Transverse colon (tissue), 3 donors: Measurements from ENCODE around the gene USP9Y.

Experiments used
- EP300 ChIP-seq: sonication (generic); formaldehyde crosslinking; IDR thresholded peaks from one replicate; pipeline ENCODE4 v1.6.1; 2017; ENCODE audit warnings: antibody characterized with exemption, low read depth
- POLR2A ChIP-seq: fragments of 450-650 bp; IDR thresholded peaks from one replicate; pipeline ENCODE4 v1.6.1; 2016; ENCODE audit warnings: antibody characterized with exemption, mild to moderate bottlenecking, moderate library complexity
- TF ChIP-seq, protein P1 (sequence below), 5 experiments: fragments of 200-600 bp in 3 of 5; fragments of 450-650 bp in 2 of 5; sonication (generic) in 3 of 5; IDR thresholded peaks; 1 replicate in 2 of 5; 2 replicates in 3 of 5; pipeline ENCODE4 v1.5.1; 2016 to 2017; ENCODE audit warnings: antibody characterized with exemption in 5 of 5, inconsistent platforms in 3 of 5, mild to moderate bottlenecking in 2 of 5, moderate library complexity in 1 of 5

- TF ChIP-seq, protein P1, sequence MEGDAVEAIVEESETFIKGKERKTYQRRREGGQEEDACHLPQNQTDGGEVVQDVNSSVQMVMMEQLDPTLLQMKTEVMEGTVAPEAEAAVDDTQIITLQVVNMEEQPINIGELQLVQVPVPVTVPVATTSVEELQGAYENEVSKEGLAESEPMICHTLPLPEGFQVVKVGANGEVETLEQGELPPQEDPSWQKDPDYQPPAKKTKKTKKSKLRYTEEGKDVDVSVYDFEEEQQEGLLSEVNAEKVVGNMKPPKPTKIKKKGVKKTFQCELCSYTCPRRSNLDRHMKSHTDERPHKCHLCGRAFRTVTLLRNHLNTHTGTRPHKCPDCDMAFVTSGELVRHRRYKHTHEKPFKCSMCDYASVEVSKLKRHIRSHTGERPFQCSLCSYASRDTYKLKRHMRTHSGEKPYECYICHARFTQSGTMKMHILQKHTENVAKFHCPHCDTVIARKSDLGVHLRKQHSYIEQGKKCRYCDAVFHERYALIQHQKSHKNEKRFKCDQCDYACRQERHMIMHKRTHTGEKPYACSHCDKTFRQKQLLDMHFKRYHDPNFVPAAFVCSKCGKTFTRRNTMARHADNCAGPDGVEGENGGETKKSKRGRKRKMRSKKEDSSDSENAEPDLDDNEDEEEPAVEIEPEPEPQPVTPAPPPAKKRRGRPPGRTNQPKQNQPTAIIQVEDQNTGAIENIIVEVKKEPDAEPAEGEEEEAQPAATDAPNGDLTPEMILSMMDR (IDR thresholded peaks at IDR 0.05) = no peak
- TF ChIP-seq EP300 (no peak), POLR2A (no peak)
These were observed 55.0 kb downstream of the USP9Y start for GRCh38 chrY:12756021-12756420.
